Fibroblast of mammary gland (primary cell): Measurements from ENCODE around the gene GNG2.
A peak's percentile ranks its signal among the peaks of the same experiment; 100 is the strongest.

Experiments
- DNase-seq: peaks from one replicate; pipeline ENCODE4 v3.0.0-alpha.2; 2010; ENCODE audit warnings: low read depth
- H3K4me3 ChIP-seq: 2 replicates; pipeline ENCODE4 v1.5.1; 2011; ENCODE audit warnings: low read depth, mild to moderate bottlenecking, low read length, moderate library complexity; ENCODE audit not compliant: control insufficient read depth
- TF ChIP-seq, protein P1 (sequence below): conservative IDR thresholded peaks from 2 replicates; pipeline ENCODE4 v1.5.1; 2011; ENCODE audit warnings: low read depth, low read length, inconsistent platforms; ENCODE audit not compliant: control insufficient read depth, insufficient read depth

Gene GNG2

DNA sequence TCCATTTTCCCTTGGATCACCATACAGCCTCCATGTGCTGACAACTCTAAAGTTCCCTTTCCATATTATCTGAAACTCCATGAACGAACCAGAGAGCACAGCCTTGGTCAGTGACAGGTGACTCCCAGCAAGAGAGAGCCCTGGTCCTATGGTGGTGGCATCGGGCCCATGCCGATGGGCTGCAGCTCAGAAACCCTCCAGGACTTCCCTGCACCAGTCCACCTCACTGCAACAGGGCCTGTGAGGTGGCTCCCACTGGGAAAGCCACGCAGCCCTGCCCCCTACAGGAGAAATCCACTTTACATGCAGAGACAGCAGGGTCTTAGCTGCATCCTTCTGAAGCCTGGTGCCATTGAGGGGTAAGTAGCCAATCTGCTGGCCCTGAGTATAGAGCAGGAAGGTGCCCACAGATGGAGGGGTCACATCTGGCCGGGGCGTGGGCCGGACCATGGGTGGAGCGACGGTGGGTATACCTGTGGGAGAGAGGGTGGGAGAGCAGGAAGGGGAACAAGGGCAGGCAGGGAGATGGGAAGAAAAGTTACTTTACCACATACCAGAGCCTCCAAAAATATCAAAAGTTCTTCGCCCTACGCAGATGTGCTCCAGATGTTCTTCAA, 153.7 kb downstream of the GNG2 start:
- no peak overlapping the region for H3K4me3 ChIP-seq
- no peak for DNase-seq
- TF ChIP-seq, protein P1, sequence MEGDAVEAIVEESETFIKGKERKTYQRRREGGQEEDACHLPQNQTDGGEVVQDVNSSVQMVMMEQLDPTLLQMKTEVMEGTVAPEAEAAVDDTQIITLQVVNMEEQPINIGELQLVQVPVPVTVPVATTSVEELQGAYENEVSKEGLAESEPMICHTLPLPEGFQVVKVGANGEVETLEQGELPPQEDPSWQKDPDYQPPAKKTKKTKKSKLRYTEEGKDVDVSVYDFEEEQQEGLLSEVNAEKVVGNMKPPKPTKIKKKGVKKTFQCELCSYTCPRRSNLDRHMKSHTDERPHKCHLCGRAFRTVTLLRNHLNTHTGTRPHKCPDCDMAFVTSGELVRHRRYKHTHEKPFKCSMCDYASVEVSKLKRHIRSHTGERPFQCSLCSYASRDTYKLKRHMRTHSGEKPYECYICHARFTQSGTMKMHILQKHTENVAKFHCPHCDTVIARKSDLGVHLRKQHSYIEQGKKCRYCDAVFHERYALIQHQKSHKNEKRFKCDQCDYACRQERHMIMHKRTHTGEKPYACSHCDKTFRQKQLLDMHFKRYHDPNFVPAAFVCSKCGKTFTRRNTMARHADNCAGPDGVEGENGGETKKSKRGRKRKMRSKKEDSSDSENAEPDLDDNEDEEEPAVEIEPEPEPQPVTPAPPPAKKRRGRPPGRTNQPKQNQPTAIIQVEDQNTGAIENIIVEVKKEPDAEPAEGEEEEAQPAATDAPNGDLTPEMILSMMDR, result peak; percentile 29

DNA sequence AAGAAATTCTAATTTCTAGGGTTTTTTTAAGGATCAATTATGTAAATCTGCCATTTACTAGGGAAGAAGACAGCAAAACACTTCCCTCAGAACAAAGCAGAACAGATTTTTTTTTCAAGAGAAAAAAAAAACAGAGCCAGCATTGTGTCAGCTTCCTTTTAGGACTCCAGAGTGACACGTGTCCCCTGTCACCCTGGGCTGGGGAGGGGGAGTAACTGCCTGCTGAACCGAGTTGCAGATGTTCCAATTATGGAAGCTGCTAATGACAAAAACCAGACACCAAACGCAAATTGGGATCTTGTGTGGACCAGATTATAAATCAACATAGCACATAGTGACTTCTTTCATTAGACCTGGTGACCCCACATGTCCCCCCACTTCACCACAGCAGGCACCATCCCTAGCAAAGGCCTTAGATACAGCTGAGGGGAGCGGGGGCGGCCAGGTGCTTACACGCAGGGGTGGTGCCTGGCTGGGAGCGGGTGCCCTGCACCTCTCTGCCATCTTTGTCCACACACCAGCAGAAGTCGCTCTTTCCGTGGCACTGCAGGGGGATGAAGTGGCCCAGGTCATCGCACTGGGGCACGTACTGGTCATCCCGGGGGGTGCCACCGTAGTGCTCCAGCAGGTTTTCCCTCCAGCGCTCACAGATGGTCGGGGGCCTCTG, 154.3 kb downstream of the GNG2 start:
- TF ChIP-seq, protein P1, result no peak
- no peak overlapping the region for H3K4me3 ChIP-seq

DNA sequence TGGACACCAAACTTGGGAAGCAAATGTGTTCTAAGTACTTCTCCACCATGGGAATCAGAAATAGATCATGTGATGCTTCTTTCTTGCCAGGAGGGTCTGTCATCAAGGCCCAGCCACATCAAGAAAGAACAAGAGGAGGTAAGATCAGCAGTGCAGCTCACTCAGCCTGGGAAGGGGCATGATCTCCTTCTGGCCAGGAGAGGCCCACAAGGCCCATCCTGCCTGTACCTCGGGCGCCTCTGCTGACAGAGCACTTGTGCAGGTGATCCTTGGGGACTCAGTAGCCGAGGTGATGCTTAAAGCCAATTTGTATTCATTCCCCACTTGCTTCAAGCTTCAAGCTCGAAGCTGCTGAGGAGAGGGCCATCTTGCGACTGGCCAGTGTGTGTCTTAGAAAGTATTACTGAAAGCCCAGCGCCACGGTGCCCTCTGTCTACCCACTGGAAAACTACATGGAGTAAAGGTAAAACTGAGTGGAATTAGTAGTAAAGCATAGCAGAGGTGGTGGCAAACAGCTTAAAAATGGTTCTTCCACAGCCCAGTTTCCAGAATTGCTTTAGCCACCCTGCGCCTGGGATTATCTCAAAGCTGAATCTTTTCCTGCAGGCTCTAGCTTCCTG, 155.1 kb downstream of the GNG2 start:
- no peak overlapping the region for H3K4me3 ChIP-seq
- DNase-seq, result no peak
- TF ChIP-seq, protein P1, result peak; percentile 52

More for the DNA sequence above, 154.3 kb downstream of the GNG2 start:
- DNase-seq, result no peak

DNA sequence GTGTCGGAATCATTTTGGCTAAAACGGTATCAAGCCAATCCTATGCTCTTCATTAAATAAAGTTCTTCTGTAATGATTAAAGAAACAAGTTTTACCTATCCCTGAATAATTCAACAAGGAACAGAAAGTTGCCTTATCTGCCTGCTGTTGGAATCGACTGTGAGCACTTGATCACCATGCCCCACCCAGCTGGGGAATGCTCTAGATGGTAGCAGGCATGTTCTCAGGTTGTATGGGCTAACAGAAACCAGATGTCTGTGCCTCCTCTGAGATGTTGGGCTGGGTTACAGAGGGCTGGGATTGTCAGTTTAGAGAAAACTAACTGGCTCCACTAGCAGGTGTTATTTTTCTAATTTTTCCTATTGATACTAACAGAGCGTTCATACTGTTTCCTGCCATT, 157.8 kb downstream of the GNG2 start:
- DNase-seq, result no peak
- TF ChIP-seq, protein P1, result no peak
- no peak overlapping the region for H3K4me3 ChIP-seq

DNA sequence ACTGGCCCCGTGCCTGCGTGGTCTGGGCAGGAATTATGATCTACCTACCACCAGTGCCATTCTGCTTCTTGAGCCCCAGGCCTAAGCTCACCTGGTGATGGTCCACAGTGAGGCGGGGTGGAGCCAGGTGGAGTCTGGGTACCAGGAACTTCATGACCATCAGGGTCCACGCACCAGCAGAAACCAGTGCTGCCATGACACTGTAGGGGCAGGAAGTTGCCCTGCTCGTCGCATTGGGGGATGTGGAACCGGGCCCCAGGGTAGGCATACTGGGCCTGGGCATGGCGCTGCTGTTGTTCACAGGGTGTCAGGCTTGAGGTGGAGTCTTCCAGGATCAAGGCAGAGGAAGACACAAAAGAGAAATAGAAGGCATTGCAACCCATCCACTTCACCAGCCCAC, 158.6 kb downstream of the GNG2 start:
- no peak for DNase-seq
- H3K4me3 ChIP-seq, result no peak overlapping the region
- TF ChIP-seq, protein P1, result no peak
